NCI-H446 (cell line): Measurements from ENCODE around the gene SIRT7.
A peak's percentile ranks its signal among the peaks of the same experiment; 100 is the strongest.

Experiments
- DNase-seq, 2 experiments: peaks; one replicate each; lab custom pipeline; 2025; lab: John Stamatoyannopoulos, UW

The SIRT7 gene

GRCh38 chr17:81931557-81932332 is 13.8 kb upstream of the SIRT7 start:
- DNase-seq, result peak in 1 of 2 experiments; percentile 63

- no peak for DNase-seq
Measured at GRCh38 chr17:81931189-81931556, 13.2 kb upstream of the SIRT7 start.

GRCh38 chr17:81930142-81931125 is 12.5 kb upstream of the SIRT7 start:
- DNase-seq, result peak in 1 of 2 experiments; percentile 80

GRCh38 chr17:81929253-81930141 is 11.5 kb upstream of the SIRT7 start:
- no peak for DNase-seq

GRCh38 chr17:81928544-81929252 is 10.7 kb upstream of the SIRT7 start:
- no peak for DNase-seq

- peak; percentile 97 to 99 for DNase-seq
Measured at GRCh38 chr17:81927653-81928543, 9.9 kb upstream of the SIRT7 start, which contains the start of gene MAFG. Gene MAFG (minus strand): TSS chr17:81927735. CDS start chr17:81923185, 4,550 bp downstream.

- DNase-seq, result no peak
Measured at GRCh38 chr17:81927152-81927652, 9.2 kb upstream of the SIRT7 start.

- DNase-seq, result peak in 1 of 2 experiments; percentile 47
Measured at GRCh38 chr17:81926451-81927151, 8.6 kb upstream of the SIRT7 start.

- DNase-seq, result no peak
Measured at GRCh38 chr17:81925860-81926450, 8.0 kb upstream of the SIRT7 start.

GRCh38 chr17:81924557-81925532 is 6.9 kb upstream of the SIRT7 start:
- no peak for DNase-seq

GRCh38 chr17:81923302-81924260 is 5.6 kb upstream of the SIRT7 start:
- no peak for DNase-seq

- DNase-seq, result no peak
Measured at GRCh38 chr17:81922566-81923301, 4.8 kb upstream of the SIRT7 start.

- DNase-seq, result no peak
Measured at GRCh38 chr17:81921996-81922565, 4.1 kb upstream of the SIRT7 start.

- no peak for DNase-seq
Measured at GRCh38 chr17:81921537-81921862, 3.5 kb upstream of the SIRT7 start.
